AG09319 (cell line): Measurements from ENCODE around the gene ACKR3.

Source experiments
- DNase-seq: peaks from one replicate; pipeline ENCODE4 v3.0.0-alpha.2; 2010; ENCODE audit warnings: low read depth; ENCODE audit errors: extremely low read depth
- TF ChIP-seq, protein P1 (sequence below): IDR thresholded peaks from 2 replicates; pipeline ENCODE4 v1.5.1; 2011; ENCODE audit warnings: low read depth, mild to moderate bottlenecking, inconsistent platforms, low read length, moderate library complexity

The ACKR3 gene

DNA sequence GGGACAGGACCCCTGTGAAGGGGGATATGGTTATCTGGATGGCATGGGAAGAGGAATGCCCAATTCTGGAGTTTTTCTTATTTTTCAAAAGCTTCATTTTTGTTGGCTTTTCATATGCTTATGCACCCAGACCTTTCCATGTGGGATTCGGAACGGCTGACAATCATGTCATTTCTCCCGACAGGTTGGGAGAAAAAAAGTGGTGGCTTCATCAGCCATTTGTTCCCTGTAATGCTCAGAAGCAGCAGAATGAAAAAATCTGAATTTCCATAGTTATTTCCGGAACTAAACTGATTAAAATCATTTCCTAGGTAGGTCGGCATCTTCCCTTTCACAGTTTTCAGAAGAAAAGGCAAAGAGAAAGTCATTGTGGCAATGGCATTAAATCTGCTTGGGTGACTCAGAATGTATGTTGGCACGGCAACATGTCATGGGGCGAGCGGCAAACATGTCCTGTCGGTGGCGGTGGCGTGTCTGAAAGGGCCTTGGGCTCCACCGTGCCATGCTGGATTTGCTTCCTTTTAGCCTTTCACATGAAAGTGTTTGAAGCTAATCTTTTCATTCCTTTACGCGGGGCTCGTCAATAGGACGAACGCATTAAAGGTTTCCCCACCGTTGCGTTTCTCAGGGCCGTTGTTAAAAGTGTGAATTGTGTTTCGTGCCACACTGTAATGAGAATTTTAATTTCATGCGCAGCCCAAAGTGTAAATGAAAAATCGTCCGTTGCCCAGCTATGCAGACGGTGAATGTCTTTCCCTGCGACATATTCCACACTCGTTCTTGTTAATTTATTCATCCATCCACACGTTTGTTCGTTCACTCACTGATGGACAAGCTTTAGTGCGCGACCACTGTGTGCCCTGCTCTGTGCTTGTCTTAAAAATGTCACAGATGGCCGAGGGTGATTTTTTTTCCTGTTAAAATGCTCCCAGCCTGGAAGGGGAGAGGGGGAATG is 18.5 kb downstream of the ACKR3 start:
- TF ChIP-seq, protein P1, sequence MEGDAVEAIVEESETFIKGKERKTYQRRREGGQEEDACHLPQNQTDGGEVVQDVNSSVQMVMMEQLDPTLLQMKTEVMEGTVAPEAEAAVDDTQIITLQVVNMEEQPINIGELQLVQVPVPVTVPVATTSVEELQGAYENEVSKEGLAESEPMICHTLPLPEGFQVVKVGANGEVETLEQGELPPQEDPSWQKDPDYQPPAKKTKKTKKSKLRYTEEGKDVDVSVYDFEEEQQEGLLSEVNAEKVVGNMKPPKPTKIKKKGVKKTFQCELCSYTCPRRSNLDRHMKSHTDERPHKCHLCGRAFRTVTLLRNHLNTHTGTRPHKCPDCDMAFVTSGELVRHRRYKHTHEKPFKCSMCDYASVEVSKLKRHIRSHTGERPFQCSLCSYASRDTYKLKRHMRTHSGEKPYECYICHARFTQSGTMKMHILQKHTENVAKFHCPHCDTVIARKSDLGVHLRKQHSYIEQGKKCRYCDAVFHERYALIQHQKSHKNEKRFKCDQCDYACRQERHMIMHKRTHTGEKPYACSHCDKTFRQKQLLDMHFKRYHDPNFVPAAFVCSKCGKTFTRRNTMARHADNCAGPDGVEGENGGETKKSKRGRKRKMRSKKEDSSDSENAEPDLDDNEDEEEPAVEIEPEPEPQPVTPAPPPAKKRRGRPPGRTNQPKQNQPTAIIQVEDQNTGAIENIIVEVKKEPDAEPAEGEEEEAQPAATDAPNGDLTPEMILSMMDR: no peak
- DNase-seq: no peak

DNA sequence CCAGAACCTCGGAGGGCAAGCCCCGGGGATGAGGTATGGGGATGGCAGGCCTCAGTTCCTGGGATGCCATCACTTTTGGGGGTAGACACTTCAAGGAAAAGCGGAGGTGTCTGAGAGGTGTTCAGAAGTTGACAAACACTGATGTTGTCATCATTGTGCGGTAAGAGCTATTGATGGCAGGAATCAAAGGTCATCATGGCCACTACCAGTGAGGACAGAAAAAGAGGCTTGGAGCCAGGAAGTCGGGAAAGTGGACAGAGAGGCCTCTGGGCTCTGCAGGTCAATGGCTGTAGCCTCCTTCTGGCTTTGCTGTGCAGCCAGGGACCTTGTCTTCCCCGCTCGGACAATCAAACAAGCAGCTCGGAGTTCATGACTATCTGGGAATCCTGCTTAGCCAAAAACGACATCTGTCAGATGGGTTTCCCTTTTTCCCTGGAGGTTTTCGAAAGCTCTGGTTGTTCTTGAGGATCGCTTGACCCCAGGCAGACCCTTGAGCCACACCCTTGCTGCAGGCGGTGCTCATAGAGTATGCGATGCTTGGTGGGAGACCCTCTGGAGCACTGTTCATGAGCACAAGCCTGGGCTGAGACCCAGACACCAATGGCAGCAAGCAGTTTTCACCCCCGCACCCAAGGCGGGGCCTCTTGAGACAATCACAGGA is 19.4 kb downstream of the ACKR3 start:
- no peak for DNase-seq
- TF ChIP-seq, protein P1: no peak

DNA sequence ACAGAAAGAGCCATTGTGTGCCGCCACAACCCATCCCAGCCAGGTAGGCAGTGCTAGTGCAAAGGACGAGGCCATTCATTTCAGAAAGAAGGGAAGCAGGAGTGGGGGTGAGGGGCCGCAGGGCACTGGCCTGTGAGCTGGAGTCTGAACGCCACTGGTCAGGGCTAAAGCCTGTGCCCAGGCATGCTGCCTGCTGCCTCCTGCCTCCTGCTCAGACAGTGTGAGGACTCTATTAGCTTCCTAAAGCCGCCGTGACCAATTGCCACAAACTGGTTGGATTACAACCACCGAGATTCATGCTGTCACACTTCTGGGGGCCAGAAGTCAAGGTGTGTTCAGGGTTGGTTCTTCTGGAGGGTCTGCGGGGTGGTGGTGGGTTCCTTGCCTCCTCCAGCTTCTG is 21.2 kb downstream of the ACKR3 start:
- TF ChIP-seq, protein P1: no peak
- DNase-seq: no peak

DNA sequence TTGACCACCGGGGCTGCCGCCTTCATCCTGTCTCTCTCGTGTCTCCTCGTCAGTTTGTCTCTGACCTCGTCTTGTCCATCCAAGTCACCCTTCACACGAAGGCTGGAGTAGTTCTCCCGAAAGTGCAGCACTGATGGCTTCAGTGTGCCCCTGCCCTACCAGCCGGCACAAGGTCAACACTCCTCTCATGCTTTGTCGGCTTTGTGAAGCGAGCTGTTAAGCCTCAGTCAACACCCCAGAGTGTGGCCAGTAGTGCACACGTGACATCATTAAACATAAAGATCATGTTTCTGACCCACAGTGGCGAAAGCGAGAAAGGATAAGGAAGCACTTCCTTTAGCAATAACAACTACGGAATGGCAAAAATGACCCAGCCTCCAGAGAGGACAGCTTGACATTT is 23.2 kb downstream of the ACKR3 start:
- DNase-seq: no peak
- TF ChIP-seq, protein P1: no peak

GRCh38 chr2:236593531-236593930 is 23.9 kb downstream of the ACKR3 start:
- TF ChIP-seq, protein P1: no peak
- DNase-seq: no peak

DNA sequence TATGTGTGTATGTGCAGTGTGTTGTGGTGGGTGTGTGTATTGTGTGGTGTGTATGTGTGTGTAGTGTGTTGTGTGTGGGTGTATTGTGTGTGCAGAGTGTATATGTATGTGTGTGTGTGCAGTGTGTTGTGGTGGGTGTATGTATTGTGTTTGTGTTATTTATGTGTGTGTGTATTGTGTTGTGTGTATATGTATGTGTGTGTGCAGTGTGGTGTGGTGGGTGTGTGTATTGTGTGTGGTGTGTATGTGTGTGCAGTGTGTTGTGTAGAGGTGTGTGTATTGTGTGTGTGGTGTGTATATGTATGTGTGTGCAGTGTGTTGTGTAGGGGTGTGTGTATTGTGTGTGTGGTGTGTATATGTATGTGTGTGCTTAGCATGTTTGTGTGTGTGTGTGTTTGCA is 24.3 kb downstream of the ACKR3 start:
- no peak for DNase-seq
- TF ChIP-seq, protein P1: no peak

DNA sequence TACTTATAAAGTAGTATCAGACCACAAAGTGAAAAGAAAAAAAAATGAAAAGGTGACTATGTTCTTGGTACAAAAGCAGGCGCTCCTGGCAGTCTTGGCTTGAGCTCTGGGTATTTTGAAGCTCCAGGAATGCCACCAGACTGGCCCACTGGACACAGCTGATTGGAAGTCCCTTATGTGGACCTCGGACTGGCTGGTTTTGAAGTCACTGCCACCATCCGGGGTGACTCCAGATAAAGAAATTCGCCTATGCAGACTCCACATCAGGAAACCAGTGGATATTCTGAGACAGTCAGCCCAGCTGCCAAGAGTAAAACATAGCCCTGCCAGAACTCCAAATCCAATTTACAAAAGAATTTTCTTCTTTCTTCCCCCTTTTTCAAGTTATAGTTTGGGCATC is 28.0 kb downstream of the ACKR3 start:
- TF ChIP-seq, protein P1: no peak
- DNase-seq: no peak
